Cardiac septum (tissue), 1 donor: Measurements from ENCODE around the gene DUXB. TPM values are rescaled to one million over a fixed set of nuclear protein-coding genes. Genes with fewer than 3 reads are reported as not detected.

ENCODE experiments used
- DNase-seq: peaks from one replicate; pipeline ENCODE4 v3.0.0-alpha.2; 2020; ENCODE audit warnings: low spot score
- intact Hi-C: fragments of 100-400 bp; cut with DNase I; formaldehyde crosslinking; loops from one replicate; pipeline ENCODE4 v1.14.0; 2022
- long read RNA-seq: library from polyadenylated mRNA; unstranded; transcript quantifications from one replicate; pipeline ENCODE4 v2.0.0, GENCODE V29; 2021
- total RNA-seq: library from RNA; stranded (reverse); fragmentation: NEBNext Ultra II Directional; extraction: Animal tissue kit (Norgen Biotek cat#: 25700); gene quantifications from one replicate; pipeline ENCODE4 v1.2.1, GENCODE V29; 2021
- donor health status: DM: no; HTN: no; CAD: no.

DUXB gene
- not detected for total RNA-seq
- long read RNA-seq, result 0 reads

- intact Hi-C loops, result no loop called here
- DNase-seq, result no peak
Measured at GRCh38 chr16:75701361-75701760, at the start of gene DUXB. DUXB (minus strand) TSS chr16:75701461; CDS start chr16:75701418, 43 bp downstream.

GRCh38 chr16:75750528-75750927, 49.3 kb upstream of the DUXB start:
- no peak for DNase-seq
- intact Hi-C loops, result no loop called here

- DNase-seq, result no peak
- intact Hi-C loops, result no loop called here
Measured at GRCh38 chr16:75746359-75746758, 45.1 kb upstream of the DUXB start.

- intact Hi-C loops, result no loop called here
- no peak for DNase-seq
Measured at GRCh38 chr16:75745823-75746222, 44.6 kb upstream of the DUXB start.

GRCh38 chr16:75745242-75745641, 44.0 kb upstream of the DUXB start:
- intact Hi-C loops, result no loop called here

GRCh38 chr16:75742424-75743047, 41.3 kb upstream of the DUXB start:
- intact Hi-C loops, result no loop called here
- DNase-seq, result no peak

More at GRCh38 chr16:75745242-75745641, 44.0 kb upstream of the DUXB start:
- no peak for DNase-seq

- intact Hi-C loops, result no loop called here
- no peak for DNase-seq
Measured at GRCh38 chr16:75733305-75734211, 32.3 kb upstream of the DUXB start.

- intact Hi-C loops, result no loop called here
Measured at GRCh38 chr16:75732871-75733270, 31.6 kb upstream of the DUXB start.

GRCh38 chr16:75727221-75727620, 26.0 kb upstream of the DUXB start:
- intact Hi-C loops, result no loop called here
- DNase-seq, result no peak

More at GRCh38 chr16:75732871-75733270, 31.6 kb upstream of the DUXB start:
- no peak for DNase-seq

GRCh38 chr16:75726390-75726789, 25.1 kb upstream of the DUXB start, which contains the start of gene CPHXL:
CPHXL (minus strand) TSS chr16:75726490; CDS start chr16:75726442, 48 bp downstream.
- intact Hi-C loops, result no loop called here
- DNase-seq, result no peak

GRCh38 chr16:75718452-75718851, 17.2 kb upstream of the DUXB start:
- DNase-seq, result no peak
- intact Hi-C loops, result loop anchor here (10.0 kb wide), 1 partner anchor 64 kb away; no protein-coding TSS in a partner anchor

GRCh38 chr16:75714661-75715060, 13.4 kb upstream of the DUXB start:
- intact Hi-C loops, result loop anchor here (10.0 kb wide), 1 partner anchor 60 kb away; no protein-coding TSS in a partner anchor
- DNase-seq, result no peak

GRCh38 chr16:75710344-75710743, 9.1 kb upstream of the DUXB start:
- intact Hi-C loops, result loop anchor here (10.0 kb wide), 1 partner anchor 56 kb away; no protein-coding TSS in a partner anchor
- no peak for DNase-seq

GRCh38 chr16:75703306-75703705, 2.0 kb upstream of the DUXB start:
- no peak for DNase-seq
- intact Hi-C loops, result no loop called here

- intact Hi-C loops, result no loop called here
- DNase-seq, result no peak
Measured at GRCh38 chr16:75702242-75702641, 981 bp upstream of the DUXB start.

GRCh38 chr16:75697571-75697970, 3.7 kb downstream of the DUXB start:
- no peak for DNase-seq
- intact Hi-C loops, result no loop called here

- intact Hi-C loops, result no loop called here
- no peak for DNase-seq
Measured at GRCh38 chr16:75695708-75696107, 5.6 kb downstream of the DUXB start.

GRCh38 chr16:75687361-75687760, 13.9 kb downstream of the DUXB start:
- no peak for DNase-seq

GRCh38 chr16:75682308-75682707, 19.0 kb downstream of the DUXB start:
- intact Hi-C loops, result no loop called here
- no peak for DNase-seq

More at GRCh38 chr16:75687361-75687760, 13.9 kb downstream of the DUXB start:
- intact Hi-C loops, result no loop called here

- intact Hi-C loops, result no loop called here
- DNase-seq, result no peak
Measured at GRCh38 chr16:75679366-75679765, 21.9 kb downstream of the DUXB start.
